GM19397 (cell line): ENCODE results near the gene EIF2B5.
A peak's percentile ranks its signal among the peaks of the same experiment; 100 is the strongest.

ENCODE experiments used
- ATAC-seq: cut with Tn5 transposase; IDR thresholded peaks from one replicate; pipeline ENCODE4 v1.9.1; 2021; ENCODE audit warnings: mild to moderate bottlenecking, moderate library complexity; ENCODE audit not compliant: unreplicated experiment

The EIF2B5 gene

DNA sequence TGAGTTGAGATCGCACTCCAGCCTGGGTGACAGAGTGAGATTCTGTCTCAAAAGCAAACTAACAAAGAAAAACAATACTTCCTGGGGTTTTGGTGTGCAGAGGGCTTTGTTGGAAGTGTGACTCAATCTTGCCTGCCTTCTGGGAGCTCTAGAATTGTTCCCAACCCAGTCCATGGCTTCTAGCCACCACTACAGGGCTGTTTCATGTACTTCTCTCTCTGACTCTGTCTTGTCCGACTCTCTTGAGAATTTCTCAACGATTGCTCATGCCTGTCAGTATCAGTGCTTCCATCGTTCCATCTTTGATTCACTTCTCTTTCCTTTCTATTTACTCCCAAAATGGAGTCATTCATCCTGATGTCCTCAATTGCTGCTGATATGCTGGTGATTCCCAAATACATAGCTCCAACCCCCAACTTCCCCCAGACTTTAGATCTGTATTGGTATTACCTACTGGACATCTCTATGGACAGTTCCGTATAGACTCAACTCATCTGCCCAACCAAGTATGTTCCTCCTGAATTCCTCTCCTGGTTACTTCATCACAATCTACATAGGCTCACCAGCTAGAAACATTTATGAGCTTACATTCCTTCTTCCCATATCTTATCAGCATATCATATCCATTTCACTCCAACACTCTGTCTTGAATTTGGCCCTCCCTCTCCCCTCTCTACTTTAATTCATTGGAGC is 37.7 kb downstream of the EIF2B5 start:
- no peak for ATAC-seq

DNA sequence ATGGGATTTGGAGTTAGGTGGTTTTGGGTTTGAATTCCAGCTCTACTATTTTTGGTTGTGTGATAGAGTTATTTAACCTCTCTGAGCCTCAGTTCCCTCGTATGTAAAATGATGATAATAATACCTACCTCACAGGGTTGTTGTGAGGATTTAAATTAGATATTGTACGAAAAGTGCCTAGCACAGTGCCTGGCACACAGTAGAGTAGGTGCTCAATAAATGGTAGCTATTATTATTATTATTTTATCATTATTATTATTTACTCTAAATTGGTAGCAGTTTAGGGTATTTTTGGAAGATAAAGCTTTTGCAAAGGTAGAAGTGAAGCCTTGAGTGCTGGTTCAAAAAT is 38.2 kb downstream of the EIF2B5 start:
- no peak for ATAC-seq

DNA sequence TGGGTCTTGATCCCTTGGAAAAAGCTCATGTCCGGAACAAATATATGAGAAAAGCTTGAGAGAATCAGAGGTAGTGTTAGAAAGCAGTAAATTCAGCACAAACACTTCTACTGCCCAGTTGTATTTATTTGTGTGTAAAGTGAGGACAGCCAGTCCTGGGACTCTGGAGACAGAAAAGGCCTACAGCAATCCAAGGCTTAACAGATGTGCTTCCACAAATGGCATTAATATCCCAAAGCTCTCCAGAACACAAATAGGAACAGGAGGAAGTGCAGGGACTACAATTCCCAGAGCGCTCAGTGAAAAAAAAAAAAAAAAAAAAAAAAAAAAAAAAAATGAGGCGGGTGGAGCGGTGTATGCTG is 39.1 kb downstream of the EIF2B5 start:
- no peak for ATAC-seq

DNA sequence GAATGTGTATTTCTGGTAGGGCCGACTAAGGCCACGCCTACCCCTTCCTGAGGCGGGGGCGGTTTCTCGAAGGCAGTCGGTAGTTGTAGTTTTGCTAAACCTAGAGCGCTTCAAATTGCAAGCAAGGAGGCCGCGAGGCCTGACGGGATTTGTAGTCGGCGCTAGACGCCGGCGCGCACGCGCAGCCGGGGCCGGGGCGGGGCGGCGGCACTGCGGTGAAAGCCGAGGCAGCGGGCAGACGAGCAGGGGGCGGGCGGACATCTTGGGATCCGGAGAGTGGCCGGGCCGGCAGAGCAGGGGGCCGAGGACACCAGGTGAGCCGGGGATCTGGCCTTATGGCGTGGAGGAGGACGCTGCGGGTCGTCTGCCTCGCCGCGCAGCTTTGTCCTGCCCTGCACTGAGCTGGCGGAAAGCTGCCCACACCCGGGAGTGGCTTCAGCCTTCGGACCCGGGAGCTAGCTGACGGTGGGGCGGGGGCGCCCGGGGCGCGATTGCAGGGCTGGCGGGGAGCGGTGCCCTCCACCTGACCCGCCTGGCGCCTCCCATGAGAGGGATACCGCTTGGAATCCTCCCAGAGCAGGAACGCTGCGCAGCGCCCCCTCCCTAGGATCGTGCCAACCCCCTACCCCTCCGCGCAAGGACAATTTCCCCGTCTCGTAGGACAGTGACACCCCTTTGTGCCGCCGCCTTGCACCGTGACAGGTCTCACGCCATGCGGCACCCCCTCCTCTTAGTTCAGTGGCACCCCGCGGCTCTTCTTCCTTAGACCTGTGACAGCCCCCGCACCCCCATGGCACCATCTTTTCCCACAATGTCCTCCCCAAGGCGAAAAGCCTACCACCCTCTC is 39.7 kb downstream of the EIF2B5 start, which contains the start of gene AP2M1:
Gene AP2M1, plus strand, starts transcription at position 210 of the 847 bp plus-strand sequence. CDS start 2,139 bp downstream, outside the sequence.
- peak; percentile 95 for ATAC-seq

DNA sequence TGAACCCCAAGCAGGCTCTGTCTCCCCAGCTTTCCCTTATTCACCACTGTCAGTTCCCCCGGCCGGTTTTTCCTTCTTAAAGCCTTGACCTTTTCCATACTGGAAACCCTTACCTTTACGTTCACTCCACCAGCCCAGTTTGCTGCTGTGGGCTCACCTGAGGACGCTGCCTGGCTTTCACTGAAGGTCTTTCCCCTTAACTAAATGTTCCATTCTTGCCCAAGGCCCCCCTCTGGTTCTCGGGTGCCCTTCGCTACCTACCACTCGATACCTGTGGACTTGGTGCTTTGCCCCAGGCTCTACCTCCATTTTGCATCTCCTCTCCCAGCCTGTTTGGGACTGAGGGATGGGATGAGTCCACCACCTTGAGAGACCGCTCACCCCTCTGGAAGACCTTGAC is 40.3 kb downstream of the EIF2B5 start:
- no peak for ATAC-seq

DNA sequence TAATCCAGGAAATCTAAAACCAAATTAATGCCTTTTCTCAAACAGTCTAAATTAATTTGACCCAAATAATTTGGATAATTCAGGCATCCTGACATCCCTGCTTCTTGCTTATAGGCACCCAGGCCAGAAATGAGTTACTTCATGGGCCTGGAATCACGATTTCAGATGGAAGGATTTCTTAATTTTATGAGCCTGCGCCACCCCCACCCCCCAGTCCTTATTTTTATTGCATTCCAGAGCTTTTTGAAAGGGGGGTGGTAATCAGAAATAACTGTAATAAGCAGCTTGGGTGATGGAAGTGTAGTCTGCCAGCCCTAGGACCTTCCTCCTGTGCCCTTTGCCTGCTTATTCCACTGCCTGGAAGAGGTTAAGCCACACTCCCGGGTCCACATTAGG is 40.8 kb downstream of the EIF2B5 start:
- no peak for ATAC-seq

DNA sequence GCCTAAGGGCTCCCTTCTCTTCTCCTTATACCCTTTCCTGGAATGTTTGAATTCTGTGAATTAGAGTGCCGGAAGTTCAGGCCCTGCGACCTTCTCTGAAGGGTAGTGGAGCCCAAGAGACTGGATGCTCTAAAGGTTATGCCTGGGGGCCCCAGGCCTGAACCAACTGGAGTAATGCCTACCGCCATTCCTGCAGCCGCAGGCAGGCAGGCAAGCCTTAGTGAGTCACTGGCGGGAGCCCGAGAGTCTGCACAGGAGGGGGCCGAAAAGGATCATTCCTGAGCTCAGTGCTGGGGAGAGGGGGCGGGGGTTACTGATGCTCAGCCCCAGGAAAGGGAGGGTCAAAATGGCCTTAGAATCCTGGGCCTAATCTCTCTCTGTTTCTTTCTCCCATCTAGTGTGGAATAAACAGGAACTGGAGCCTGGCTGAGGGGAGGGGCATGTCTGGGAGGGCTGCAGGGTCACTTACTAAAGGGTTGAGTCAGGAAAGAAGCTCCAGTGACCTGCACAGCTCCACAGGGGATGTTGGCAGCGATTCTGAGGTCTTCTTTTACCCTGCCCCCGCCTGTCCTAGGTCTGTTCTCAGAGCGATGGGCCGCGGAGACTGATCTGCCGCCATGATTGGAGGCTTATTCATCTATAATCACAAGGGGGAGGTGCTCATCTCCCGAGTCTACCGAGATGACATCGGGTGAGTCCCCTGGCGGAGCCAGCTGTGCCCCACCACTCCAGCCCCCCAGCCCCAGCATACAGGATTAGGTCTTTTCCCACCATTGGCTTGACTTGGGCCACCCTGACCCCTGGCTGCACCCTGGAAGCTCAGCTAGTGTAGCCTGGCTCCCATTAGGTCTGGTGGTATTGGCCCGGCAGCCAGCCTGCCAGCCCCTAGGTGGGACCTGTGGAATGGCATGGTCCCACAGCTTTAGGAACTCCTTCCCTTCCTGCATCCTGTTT is 41.5 kb downstream of the EIF2B5 start:
- no peak for ATAC-seq

DNA sequence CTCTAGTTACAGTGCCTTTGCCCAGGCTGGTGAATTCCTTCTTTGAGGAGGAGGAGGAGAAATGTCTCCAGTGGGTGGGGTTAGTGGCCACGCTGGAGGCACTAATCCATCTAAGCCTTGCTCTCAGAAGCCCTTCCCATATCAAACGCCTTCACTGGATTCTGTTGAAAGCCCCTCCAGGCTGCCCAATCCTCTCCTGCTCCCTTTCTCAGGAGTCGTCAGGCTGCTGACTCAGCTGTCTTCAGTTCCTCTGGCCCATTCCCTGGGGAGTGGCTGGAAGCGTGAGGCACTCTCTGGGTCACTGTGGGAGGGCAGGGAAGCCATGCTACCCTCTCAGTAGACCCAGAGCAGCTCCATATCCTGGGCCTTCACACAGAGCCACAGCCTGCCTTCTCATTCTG is 42.2 kb downstream of the EIF2B5 start:
- ATAC-seq: no peak

DNA sequence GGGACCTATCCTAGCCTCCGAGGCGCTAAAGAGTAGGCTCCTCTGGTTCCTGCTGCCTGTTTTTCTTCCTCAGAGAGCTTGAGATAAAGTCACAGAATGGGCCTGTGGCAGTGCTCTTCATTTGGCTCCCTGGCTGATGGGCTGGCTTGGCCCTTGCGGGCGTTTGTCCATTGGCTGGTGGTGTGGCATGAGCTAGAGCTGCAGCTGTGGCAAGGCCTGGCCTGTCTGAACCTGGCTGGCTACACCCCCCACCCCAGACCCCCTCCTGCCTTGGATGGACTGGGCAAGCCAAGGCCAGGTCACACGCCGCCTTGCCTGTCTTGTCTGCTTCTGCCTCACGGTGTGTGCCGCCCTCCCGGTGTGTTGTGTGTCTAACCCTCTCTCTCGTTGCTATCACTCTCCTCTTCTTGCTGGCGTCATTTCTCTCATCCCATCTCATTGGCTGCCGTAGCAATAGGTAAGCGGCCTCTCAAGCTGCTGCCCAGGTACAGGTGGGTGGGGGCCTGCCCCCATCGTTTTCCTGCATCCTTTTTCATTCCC is 42.7 kb downstream of the EIF2B5 start:
- ATAC-seq: no peak

DNA sequence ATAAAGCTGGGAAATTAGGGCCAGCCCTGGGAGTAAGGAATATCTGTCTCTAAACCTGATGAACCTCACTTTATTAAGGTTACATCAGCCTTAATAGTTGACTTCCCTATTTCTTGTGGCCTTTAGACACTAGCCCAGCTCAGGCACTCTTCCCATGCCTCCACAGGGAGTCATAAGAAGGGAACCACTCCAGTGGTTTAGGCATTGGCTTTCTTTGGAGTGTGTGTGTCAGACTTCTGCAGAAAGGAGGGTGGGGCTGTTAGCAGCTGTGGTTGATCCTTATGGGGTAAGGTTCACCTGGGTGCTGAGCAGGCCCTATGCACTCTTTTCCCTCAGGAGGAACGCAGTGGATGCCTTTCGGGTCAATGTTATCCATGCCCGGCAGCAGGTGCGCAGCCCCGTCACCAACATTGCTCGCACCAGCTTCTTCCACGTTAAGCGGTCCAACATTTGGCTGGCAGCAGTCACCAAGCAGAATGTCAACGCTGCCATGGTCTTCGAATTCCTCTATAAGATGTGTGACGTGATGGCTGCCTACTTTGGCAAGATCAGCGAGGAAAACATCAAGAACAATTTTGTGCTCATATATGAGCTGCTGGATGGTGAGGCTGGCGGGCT is 43.5 kb downstream of the EIF2B5 start:
- no peak for ATAC-seq

DNA sequence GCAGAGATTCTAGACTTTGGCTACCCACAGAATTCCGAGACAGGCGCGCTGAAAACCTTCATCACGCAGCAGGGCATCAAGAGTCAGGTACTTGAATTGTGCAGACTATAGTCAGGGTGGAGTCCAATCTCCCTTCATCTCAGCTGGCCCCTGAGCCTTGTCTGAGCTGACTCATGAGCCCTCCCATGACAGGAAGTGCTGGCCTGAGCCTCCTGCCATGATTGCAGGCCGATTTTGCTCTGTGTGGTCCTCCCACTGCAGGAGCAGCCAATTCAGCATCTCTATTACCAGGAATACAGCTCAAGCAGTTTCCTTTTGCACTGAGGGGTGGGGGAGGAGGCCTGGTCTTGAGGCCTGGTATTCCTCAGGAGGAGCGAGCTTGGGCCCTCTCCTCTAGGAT is 45.0 kb downstream of the EIF2B5 start:
- no peak for ATAC-seq

DNA sequence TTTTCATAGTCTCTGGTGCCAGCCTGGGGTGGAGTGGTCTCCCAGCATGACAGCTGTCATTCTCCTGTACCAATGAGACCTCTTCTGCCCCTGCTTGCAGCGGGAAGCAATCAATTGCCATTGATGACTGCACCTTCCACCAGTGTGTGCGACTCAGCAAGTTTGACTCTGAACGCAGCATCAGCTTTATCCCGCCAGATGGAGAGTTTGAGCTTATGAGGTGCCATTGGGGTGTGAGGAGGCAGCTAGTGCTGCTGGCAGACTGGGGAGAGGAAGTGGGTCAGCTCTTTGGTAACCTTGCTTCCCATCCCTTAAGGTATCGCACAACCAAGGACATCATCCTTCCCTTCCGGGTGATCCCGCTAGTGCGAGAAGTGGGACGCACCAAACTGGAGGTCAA is 46.4 kb downstream of the EIF2B5 start:
- no peak for ATAC-seq

DNA sequence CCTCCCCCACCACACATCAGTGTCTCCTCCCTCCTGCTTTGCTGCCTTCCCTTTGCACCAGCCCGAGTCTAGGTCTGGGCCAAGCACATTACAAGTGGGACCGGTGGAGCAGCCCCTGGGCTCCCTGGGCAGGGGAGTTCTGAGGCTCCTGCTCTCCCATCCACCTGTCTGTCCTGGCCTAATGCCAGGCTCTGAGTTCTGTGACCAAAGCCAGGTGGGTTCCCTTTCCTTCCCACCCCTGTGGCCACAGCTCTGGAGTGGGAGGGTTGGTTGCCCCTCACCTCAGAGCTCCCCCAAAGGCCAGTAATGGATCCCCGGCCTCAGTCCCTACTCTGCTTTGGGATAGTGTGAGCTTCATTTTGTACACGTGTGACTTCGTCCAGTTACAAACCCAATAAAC is 48.5 kb downstream of the EIF2B5 start:
- no peak for ATAC-seq

DNA sequence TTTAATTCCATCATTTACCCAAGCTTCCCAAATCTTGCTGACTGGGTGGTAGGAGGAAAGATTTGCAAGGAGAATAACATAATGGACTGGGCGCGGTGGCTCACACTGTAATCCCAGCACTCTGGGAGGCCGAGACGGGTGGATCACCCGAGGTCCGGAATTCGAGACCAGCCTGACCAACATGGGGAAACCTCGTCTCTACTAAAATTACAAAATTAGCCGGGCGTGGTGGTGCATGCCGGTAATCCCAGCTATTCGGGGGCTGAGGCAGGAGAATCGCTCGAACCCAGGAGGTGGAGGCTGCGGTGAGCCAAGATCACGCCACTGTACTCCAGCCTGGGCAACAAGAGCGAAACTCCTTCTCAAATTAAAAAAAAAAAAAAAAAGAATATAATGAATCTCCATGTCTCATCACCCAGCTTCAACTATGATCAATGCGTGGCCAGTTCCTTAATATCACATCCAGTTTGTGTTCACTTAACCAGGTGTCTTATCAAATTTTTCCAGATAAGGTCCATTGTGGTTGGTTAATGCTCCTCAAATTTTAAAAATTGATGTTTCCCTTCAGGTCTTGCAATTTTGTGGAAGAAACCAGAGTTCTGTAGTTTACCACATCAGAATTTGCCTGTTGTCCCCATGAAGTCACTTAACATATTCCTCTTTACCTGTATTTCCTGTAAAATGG is 49.5 kb downstream of the EIF2B5 start:
- no peak for ATAC-seq

DNA sequence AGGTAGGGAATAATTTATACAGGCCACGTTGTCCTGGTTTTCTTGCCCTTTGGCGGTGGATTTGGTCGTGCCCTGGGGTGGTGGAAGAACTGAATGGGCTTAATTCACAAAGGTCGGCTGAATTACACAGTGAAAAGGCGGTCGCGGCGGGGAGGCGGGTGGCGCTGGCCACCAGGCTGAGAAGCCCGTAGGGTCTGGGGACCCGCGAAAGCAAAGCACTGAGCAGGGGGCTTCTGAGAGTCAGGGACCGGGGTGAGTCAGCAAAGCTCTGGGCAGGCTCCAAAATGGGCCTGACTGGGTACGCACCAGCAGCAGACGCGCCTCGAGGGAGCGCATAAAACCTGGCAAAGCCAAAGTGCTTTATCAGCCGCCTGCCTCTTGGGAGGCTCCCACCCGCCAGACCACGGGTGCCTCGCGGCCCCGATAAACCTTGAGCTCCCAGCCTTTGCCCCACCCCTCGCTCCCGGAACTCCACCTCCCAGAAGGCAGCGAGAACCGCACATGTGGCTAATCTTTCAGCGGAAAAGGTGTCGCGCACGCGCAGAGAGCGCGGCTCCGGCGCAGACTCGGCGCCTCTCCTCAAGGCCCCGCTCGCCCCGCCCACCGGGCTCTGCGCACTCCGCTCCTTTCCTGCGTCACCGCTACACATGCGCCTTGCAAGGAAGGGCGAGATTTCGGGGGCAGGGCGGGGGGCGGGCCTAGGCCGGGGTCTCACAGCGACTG is 50.5 kb downstream of the EIF2B5 start:
- peak; percentile 91 for ATAC-seq

DNA sequence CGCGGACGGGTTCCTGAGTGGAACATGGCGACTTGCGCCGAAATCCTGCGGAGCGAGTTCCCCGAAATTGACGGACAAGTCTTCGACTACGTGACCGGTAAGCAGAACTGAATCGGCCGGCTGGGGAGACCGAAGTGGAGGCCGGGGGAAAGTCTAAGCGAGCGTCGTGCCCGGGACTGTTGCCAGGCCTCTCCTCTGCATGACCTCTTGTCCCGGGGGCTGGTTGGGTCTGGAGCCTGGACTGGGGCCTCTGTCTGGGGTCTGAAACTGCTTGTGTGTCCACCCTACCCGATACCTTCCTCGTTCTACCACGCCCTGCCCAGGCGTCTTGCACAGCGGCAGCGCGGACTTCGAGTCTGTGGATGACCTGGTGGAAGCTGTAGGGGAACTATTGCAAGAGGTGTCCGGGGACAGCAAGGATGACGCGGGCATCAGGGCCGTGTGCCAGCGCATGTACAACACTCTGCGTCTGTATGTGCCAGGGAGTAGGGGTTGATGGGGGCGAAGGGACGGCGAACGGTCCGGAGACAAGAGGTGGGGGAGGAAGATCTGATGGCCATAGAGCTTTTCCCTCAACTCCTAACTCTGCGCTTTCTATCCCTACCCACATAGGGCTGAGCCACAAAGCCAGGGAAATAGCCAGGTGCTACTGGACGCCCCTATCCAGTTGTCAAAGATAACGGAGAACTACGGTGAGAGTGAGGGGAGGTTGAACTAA is 51.2 kb downstream of the EIF2B5 start, which contains the start of gene ABCF3:
Gene ABCF3, plus strand, starts transcription at position 16 of the 718 bp plus-strand sequence. Its CDS starts 9 bp downstream, at position 25.
- peak; percentile 18 for ATAC-seq

DNA sequence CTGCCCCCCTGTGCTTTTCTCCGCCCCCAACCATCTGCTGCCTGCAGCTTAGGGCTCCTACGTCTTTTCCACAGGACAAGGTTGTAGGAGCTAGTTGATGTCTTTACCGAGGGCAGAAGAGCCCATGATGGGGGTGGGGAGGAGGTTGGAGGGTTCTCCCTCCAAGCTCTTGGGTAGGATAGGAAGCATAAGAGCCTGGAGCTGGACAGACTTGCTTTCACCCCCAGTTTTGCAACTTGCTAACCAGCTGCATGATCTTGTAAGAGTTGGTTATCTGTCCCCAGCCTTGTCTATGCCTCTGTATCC is 51.7 kb downstream of the EIF2B5 start:
- no peak for ATAC-seq

DNA sequence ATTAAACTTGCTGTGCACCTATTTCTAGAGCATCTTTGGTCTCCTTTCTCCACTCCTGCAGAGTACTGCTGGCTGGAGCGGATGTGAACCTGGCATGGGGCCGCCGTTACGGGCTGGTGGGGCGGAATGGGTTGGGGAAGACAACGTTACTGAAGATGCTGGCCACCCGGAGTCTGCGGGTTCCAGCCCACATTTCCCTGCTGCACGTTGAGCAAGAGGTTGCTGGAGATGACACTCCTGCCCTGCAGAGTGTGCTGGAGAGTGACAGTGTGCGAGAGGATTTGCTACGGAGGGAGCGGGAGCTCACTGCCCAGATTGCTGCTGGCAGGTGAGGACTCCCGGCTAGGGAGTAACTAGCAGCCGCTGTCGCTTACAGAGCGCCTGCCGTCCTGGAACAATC is 52.9 kb downstream of the EIF2B5 start:
- ATAC-seq: no peak

DNA sequence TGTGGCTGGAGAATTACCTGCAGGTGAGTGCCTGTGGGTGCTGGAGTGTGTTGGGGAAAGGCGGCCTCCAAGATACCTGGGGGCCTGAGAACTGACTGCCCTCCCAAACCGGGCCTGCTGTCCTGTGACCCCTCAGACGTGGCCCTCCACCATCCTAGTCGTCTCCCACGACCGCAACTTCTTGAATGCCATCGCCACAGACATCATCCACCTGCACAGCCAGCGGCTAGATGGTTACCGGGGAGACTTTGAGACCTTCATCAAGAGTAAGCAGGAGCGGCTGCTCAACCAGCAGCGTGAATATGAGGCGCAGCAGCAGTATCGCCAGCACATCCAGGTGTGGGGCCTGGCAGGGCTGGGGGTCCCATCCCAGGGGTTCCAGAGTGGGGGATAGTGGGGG is 54.3 kb downstream of the EIF2B5 start:
- no peak for ATAC-seq
